ENCODE data around the gene OLFM1. TPM values are rescaled to one million over a fixed set of nuclear protein-coding genes. Genes with fewer than 3 reads are reported as not detected.

The OLFM1 gene
- total and polyA plus RNA-seq, 2 donors from 2014 or later, result 2.9 to 33.7 TPM

GRCh38 chr9:135090081-135090480, 2.6 kb downstream of the OLFM1 start:
- no peak overlapping the region for H3K27ac ChIP-seq (ENCODE audit: low read depth in 2 of 2, low read length in 2 of 2)
- FAIRE-seq, result no peak
- intact Hi-C loops (cut with DNase I), result no loop called here
- no peak for DNase-seq
- peaks cover 20% of the 10 kb centered on the region for H3K27me3 ChIP-seq (ENCODE audit: control insufficient read depth, insufficient read depth, low read length)
- H3K4me3 ChIP-seq (ENCODE audit: low read length in 3 of 3), result no peak overlapping the region
- peaks cover 0 to 2% (median 0%) of the 10 kb centered on the region in 3 donors for H3K9me3 ChIP-seq (ENCODE audit: control insufficient read depth in 2 of 3, insufficient read depth in 1 of 3, low read length in 3 of 3)
- no peak for TF ChIP-seq CTCF (IDR thresholded peaks at IDR 0.05; ENCODE audit: borderline replicate concordance, extremely low read depth, insufficient read depth)
- no peak overlapping the region for H3K9ac ChIP-seq (ENCODE audit: low read length in 3 of 3)
- H3K36me3 ChIP-seq (ENCODE audit: control insufficient read depth in 2 of 3, insufficient read depth in 3 of 3, low read length in 3 of 3), result no peaks in the 10 kb centered on the region
- H3K4me1 ChIP-seq (ENCODE audit: control insufficient read depth in 2 of 3, insufficient read depth in 2 of 3, low read depth in 1 of 3, low read length in 3 of 3), result peaks cover 0 to 4% (median 0%) of the 10 kb centered on the region in 3 donors

GRCh38 chr9:135090547-135090946, 3.1 kb downstream of the OLFM1 start:
- H3K9me3 ChIP-seq (ENCODE audit: control insufficient read depth in 2 of 3, insufficient read depth in 1 of 3, low read length in 3 of 3), result peaks cover 0 to 2% (median 0%) of the 10 kb centered on the region in 3 donors
- peaks cover 20% of the 10 kb centered on the region for H3K27me3 ChIP-seq (ENCODE audit: control insufficient read depth, insufficient read depth, low read length)
- H3K9ac ChIP-seq (ENCODE audit: low read length in 3 of 3), result no peak overlapping the region
- no peak for TF ChIP-seq CTCF (IDR thresholded peaks at IDR 0.05; ENCODE audit: borderline replicate concordance, extremely low read depth, insufficient read depth)
- FAIRE-seq (no peak), DNase-seq (peak in 3 of 5 donors; percentile 48 to 56 (median 56))
- H3K27ac ChIP-seq (ENCODE audit: low read depth in 2 of 2, low read length in 2 of 2), result no peak overlapping the region
- H3K36me3 ChIP-seq (ENCODE audit: control insufficient read depth in 2 of 3, insufficient read depth in 3 of 3, low read length in 3 of 3), result no peaks in the 10 kb centered on the region
- H3K4me3 ChIP-seq (ENCODE audit: low read length in 3 of 3), result no peak overlapping the region
- peaks cover 0 to 4% (median 0%) of the 10 kb centered on the region in 3 donors for H3K4me1 ChIP-seq (ENCODE audit: control insufficient read depth in 2 of 3, insufficient read depth in 2 of 3, low read depth in 1 of 3, low read length in 3 of 3)
- intact Hi-C loops (cut with DNase I), result no loop called here

- Histone ChIP-seq H3K36me3 (ENCODE audit: control insufficient read depth in 2 of 3, insufficient read depth in 3 of 3, low read length in 3 of 3) (no peaks in the 10 kb centered on the region), H3K27ac (ENCODE audit: low read depth in 2 of 2, low read length in 2 of 2) (no peak overlapping the region), H3K4me3 (ENCODE audit: low read length in 3 of 3) (peak overlapping the region in 1 of 3 donors; percentile 12), H3K4me1 (ENCODE audit: control insufficient read depth in 2 of 3, insufficient read depth in 2 of 3, low read depth in 1 of 3, low read length in 3 of 3) (peaks cover 0 to 2% (median 0%) of the 10 kb centered on the region in 3 donors), H3K9ac (ENCODE audit: low read length in 3 of 3) (no peak overlapping the region), H3K27me3 (ENCODE audit: control insufficient read depth, insufficient read depth, low read length) (peaks cover 20% of the 10 kb centered on the region), H3K9me3 (ENCODE audit: control insufficient read depth in 2 of 3, insufficient read depth in 1 of 3, low read length in 3 of 3) (peaks cover 0 to 2% (median 0%) of the 10 kb centered on the region in 3 donors)
- no peak for TF ChIP-seq CTCF (IDR thresholded peaks at IDR 0.05; ENCODE audit: borderline replicate concordance, extremely low read depth, insufficient read depth)
- intact Hi-C loops (cut with DNase I), result no loop called here
- FAIRE-seq (no peak), DNase-seq (no peak)
These were observed 4.1 kb downstream of the OLFM1 start for GRCh38 chr9:135091545-135091944.

- Histone ChIP-seq H3K27ac (ENCODE audit: low read depth in 2 of 2, low read length in 2 of 2) (no peak overlapping the region), H3K36me3 (ENCODE audit: control insufficient read depth in 2 of 3, insufficient read depth in 3 of 3, low read length in 3 of 3) (no peaks in the 10 kb centered on the region), H3K9me3 (ENCODE audit: control insufficient read depth in 2 of 3, insufficient read depth in 1 of 3, low read length in 3 of 3) (peaks cover 0 to 2% (median 0%) of the 10 kb centered on the region in 3 donors), H3K9ac (ENCODE audit: low read length in 3 of 3) (no peak overlapping the region), H3K27me3 (ENCODE audit: control insufficient read depth, insufficient read depth, low read length) (peaks cover 20% of the 10 kb centered on the region), H3K4me1 (ENCODE audit: control insufficient read depth in 2 of 3, insufficient read depth in 2 of 3, low read depth in 1 of 3, low read length in 3 of 3) (no peaks in the 10 kb centered on the region), H3K4me3 (ENCODE audit: low read length in 3 of 3) (no peak overlapping the region)
- no peak for TF ChIP-seq CTCF (IDR thresholded peaks at IDR 0.05; ENCODE audit: borderline replicate concordance, extremely low read depth, insufficient read depth)
- DNase-seq (no peak), FAIRE-seq (no peak)
- intact Hi-C loops (cut with DNase I), result no loop called here
These were observed 5.6 kb downstream of the OLFM1 start for GRCh38 chr9:135093111-135093510.

Measured in kidney (tissue), 14 donors.